ENCODE measurements around the gene CYBC1. TPM values are rescaled to one million over a fixed set of nuclear protein-coding genes. Genes with fewer than 3 reads are reported as not detected.

Gene CYBC1
- polyA plus RNA-seq, 1 donor = 39.6 TPM

GRCh38 chr17:82446649-82447048 lies 3.9 kb downstream of the CYBC1 start:
- DNase-seq = no peak

GRCh38 chr17:82446124-82446523 lies 4.4 kb downstream of the CYBC1 start:
- no peak for DNase-seq

- DNase-seq = no peak
Observed at GRCh38 chr17:82445542-82445941, 5.0 kb downstream of the CYBC1 start.

DNA sequence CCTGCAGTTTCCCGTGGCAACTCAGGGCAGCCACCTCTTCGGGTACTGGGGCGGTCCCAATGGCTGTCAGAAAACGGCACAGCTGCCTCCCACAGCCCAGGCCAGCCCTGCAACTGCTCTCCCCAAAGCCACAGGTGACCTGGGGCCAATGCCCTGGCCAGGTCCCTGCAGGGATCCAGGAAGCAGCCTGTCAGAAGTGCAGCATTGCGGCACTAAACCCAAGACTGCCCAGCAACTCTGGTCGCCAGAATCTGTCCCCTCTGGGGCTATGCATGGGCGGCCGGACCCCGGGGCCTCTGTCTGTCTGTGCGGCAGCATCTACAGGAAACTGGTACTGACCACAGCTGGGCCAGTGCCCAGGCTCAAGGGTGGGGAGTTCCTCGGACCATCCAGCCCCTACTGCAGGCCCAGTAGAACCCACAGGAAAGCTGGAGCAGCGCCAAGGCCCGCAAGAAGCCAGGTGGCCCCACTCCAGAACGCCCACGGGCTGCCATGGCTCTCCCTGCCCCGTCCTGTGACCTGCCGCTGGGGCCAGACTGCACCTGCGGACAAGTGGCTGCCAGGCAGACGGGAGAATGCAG lies 5.5 kb downstream of the CYBC1 start:
- no peak for DNase-seq

GRCh38 chr17:82444284-82444893 lies 6.2 kb downstream of the CYBC1 start:
- DNase-seq = no peak

GRCh38 chr17:82443465-82444283 lies 6.9 kb downstream of the CYBC1 start:
- DNase-seq = no peak

GRCh38 chr17:82442643-82443464 lies 7.7 kb downstream of the CYBC1 start:
- DNase-seq = no peak

GRCh38 chr17:82441691-82442487 lies 8.7 kb downstream of the CYBC1 start:
- DNase-seq = no peak

GRCh38 chr17:82440991-82441627 lies 9.4 kb downstream of the CYBC1 start:
- no peak for DNase-seq

GRCh38 chr17:82440469-82440981 lies 10.0 kb downstream of the CYBC1 start:
- no peak for DNase-seq

GRCh38 chr17:82439829-82440365 lies 10.7 kb downstream of the CYBC1 start:
- DNase-seq = no peak

GRCh38 chr17:82439194-82439828 lies 11.2 kb downstream of the CYBC1 start:
- DNase-seq = no peak

DNA sequence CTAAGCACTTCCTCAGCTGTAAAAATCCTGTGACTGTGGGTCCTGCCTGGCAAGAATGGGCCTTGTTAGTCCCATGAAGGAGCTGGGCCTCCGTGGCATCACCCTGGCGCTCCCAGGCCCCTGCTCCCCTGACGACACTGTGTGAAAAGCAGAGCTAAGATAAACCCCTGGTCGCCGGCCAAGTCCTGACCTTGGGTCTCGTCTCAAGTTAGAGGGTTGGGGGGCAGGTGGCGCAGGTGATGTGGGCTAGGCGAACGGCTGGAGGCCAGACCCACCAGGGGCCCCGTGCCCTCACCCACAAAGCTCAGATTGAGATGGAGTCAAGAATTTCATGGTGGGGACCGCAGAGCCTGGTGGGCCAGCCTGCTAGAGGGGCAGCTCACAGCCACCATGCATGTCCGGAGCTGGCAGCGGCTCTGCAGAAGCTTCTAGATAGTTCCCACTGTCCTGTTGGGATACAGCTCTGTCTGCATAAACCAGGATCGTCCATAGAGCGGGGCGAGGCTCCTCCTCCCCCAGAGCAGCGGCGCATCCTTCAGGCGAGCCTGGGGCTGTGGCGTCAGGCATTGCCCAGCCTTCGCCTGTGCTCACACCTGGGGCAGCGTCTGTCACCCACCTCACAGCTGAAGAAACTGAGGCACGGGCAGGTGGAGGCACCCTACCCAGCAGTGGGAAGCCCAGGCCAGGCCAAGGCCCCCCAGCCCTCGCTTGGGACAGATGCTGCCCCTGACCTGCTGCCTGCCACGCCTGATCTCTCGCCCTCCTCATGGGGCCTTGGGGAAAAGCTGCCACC lies 12.0 kb downstream of the CYBC1 start:
- no peak for DNase-seq

- no peak for DNase-seq
Observed at GRCh38 chr17:82437325-82437668, 13.3 kb downstream of the CYBC1 start.

DNA sequence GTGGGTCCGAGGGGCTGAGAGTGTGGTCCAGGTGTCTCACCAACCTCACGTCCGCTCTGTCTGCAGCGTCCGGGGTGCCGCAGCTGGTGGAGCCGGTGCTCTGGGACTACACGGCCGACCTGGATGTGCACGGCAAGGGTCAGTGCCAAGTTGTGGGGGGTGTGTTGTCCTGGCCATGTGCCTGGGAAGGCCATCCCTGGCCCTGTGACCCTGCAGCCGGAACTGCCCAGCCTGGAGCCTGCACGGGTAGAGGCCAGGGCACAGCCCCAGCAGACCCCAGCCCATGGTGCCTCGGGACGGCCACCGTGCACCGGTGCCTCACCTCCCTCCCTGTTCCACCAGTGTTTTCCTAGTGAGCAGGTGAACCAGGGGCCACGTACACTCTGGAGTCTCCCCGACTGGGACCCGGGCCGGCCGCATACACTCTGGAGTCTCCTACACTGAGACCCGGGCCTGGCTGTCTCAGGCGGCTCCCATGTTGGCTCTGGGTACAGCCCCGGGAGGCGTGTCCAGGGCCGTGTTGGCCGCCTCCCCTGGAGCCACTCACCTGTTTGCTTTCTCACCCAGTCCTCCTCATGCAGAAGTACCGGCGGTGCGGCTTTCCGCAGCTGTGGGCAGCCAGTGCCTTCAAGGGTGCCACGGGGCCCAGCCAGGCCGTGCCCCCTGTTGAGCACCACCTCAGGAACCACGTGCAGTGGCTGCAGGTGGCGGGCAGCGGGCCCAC lies 13.8 kb downstream of the CYBC1 start:
- DNase-seq = no peak

DNA sequence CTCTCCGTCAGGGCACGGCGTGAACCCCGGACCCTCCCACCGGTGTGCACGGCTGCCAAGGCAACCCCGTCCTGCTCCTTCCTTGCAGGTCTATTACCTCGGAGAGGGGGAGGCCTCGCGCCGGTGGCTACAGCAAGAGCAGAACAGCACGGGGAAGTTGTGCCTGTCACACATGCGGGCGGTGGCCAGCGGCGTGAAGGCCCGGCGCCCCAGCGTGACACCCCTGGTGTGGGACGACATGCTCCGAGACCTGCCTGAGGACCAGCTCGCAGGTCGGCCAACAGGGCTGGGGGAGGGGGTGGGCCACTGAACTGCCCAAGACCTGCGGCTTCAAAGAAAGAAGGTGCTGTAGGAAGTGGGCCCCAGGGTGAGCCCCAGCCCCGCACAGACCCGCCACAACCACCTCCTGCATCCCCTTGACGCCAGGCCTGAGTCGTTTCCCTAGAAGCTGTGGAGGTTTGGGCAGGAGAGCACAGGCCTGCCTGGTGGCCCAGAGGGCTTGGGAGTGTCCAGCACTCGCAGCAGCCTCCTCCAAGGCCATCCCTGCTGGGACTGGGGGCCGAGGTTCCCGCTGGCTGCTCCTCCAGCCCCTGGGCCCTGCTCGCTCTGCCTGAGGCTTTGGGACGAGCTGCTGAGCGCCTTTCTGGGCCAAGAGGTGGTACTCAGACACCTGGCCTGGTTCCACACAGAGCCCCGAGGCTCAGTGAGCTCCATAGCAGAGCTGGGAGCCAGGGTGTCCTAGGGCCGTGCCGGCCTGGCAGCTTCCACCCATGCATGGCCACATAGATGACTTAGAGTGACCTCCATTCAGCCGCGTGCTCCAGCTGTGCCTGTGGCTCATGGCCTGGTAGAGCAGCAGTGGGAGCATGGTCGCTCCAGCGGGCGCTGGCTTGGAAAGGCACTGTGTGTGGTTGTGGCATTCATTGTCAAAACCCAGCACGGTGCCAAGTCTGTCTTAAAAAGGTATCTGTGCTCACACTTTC lies 14.7 kb downstream of the CYBC1 start:
- DNase-seq = no peak

- DNase-seq = no peak
Observed at GRCh38 chr17:82435103-82435502, 15.4 kb downstream of the CYBC1 start.

- DNase-seq = no peak
Observed at GRCh38 chr17:82434216-82434565, 16.4 kb downstream of the CYBC1 start.
